ACC112 (cell line): ENCODE results near the gene ARHGEF25.
"Not testable (repeated sequence)": the region's sequence is repeated elsewhere in the genome, so short reads cannot be mapped to it uniquely, and the experiment has no call there.

Experiments used
- H2AFZ ChIP-seq: fragments of 200-600 bp; sonication (generic); one replicate; pipeline ENCODE4 v1.6.0; 2017; ENCODE audit warnings: antibody characterized with exemption, low read length; ENCODE audit not compliant: unreplicated experiment
- H3K27ac ChIP-seq: fragments of 200-600 bp; sonication (generic); 2 replicates; pipeline ENCODE4 v1.5.1; 2014; ENCODE audit warnings: low read depth, mild to moderate bottlenecking, antibody characterized with exemption, low read length, moderate library complexity
- H3K27me3 ChIP-seq: fragments of 200-600 bp; sonication (generic); 2 replicates; pipeline ENCODE4 v1.6.1; 2014; ENCODE audit warnings: mild to moderate bottlenecking, antibody characterized with exemption, low read length, moderate library complexity, mixed read lengths; ENCODE audit not compliant: insufficient read depth
- H3K36me3 ChIP-seq: fragments of 200-600 bp; sonication (generic); 2 replicates; pipeline ENCODE4 v1.6.1; 2016; ENCODE audit warnings: mild to moderate bottlenecking, antibody characterized with exemption, low read length, moderate library complexity, mixed read lengths; ENCODE audit not compliant: insufficient read depth
- H3K4me1 ChIP-seq: fragments of 200-600 bp; sonication (generic); one replicate; pipeline ENCODE4 v1.6.1; 2016; ENCODE audit warnings: low read length, mixed read lengths; ENCODE audit not compliant: insufficient read depth, unreplicated experiment, control insufficient read depth
- H3K4me3 ChIP-seq: fragments of 200-600 bp; sonication (generic); 2 replicates; pipeline ENCODE4 v1.5.1; 2014; ENCODE audit warnings: mild to moderate bottlenecking, low read depth, low read length
- H3K79me2 ChIP-seq: fragments of 200-600 bp; sonication (generic); one replicate; pipeline ENCODE4 v1.6.0; 2016; ENCODE audit warnings: low read length; ENCODE audit not compliant: control insufficient read depth, unreplicated experiment, insufficient read depth

ARHGEF25 gene

DNA sequence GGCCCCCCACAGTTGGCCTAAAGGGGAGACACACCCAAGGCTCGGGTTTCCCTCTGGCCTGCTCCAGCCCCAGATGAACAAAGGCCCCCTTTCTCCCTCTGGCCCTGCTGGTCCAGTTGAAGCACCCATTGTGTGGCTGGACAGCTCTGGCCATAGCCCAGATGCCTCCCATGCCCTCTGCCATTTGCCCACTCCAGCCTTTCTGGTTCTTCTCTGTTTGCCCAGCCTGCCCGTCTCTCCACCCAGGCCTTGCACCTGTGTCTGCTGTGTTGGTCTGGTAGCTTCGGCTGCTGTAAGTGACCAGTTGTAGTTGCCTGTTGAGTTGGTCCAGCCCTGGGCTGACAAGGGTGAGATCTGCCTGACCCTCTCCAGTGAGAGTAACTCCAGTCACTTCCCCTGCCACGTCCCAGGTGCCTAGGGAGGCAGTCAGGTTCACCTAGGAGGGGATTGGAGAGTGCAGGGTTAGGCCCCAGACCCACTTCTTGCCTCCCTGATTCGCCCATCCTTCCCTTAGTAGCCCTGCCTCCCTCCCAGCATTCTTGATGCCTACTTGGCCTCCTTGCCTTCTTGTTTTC, 18.7 kb downstream of the ARHGEF25 start:
- H3K79me2 ChIP-seq: no peaks in the 10 kb centered on the region
- no peak overlapping the region for H3K27ac ChIP-seq
- H3K36me3 ChIP-seq: no peaks in the 10 kb centered on the region
- peaks cover 4% of the 10 kb centered on the region for H3K4me1 ChIP-seq
- 0 out of 2 replicates have a peak, but pooled peaks cover 3% of the 10 kb centered on the region for H3K27me3 ChIP-seq
- H3K4me3 ChIP-seq: no peak overlapping the region
- H2AFZ ChIP-seq: no peak overlapping the region

DNA sequence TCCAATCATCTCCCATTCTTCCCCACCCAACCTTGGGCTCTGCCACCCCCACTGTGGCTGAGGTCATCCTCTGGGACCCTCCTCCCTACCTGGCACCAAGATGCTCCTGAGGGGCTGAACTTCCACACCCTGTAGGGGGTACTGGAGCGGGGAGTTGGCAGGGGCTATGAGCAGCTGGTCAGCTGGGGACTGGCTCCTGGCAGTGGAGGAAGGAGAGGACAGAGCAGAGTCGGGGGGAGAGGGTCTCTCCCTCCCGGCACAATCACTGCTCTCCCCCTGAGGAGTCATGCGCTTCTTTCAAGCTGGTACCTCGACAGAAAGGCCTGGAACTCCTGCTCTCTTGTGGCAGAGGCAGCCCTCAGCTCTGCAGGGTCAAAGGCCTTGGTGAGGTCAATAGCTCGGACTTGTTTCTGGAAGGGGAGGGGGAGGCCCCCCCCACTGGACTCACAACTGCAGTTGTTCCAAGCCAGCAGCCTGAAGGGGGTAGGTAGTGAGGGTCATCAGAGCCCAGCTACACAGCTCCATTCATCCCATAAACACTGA, 19.7 kb downstream of the ARHGEF25 start:
- H3K27ac ChIP-seq: no peak overlapping the region
- peaks cover 4% of the 10 kb centered on the region for H3K4me1 ChIP-seq
- H2AFZ ChIP-seq: no peak overlapping the region
- no peaks in the 10 kb centered on the region for H3K36me3 ChIP-seq
- H3K79me2 ChIP-seq: no peaks in the 10 kb centered on the region
- 0 out of 2 replicates have a peak, but pooled peaks cover 3% of the 10 kb centered on the region for H3K27me3 ChIP-seq
- H3K4me3 ChIP-seq: no peak overlapping the region

DNA sequence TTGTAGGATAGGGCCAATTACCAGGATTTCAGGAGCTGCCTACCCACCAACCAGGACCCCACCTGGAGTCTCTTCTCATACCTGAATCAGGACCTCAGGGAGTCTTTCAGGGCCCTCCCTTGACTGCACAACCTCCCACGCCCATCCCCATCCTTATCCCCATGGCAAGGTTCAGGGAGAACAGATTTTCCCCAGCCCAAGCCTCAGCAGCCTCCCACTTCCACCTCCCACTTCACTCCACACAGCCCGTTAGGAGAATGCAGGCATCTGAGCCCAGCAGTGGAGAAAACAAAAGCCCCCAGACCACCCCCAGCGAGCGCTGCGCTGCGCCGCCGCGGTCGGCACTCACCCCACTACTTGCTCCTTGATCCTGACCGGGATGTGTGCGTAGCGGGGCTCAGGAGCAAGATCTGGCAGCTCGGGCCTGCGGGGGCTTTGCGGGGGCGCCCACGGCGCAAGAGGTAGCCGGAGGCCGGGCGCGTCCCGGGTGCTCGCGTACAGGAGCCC, 20.4 kb downstream of the ARHGEF25 start:
- H3K4me3 ChIP-seq: peak overlapping the region; percentile 92
- no peak overlapping the region for H2AFZ ChIP-seq
- H3K36me3 ChIP-seq: no peaks in the 10 kb centered on the region
- peaks cover 4% of the 10 kb centered on the region for H3K4me1 ChIP-seq
- H3K79me2 ChIP-seq: no peaks in the 10 kb centered on the region
- no peak overlapping the region for H3K27ac ChIP-seq
- 0 out of 2 replicates have a peak, but pooled peaks cover 3% of the 10 kb centered on the region for H3K27me3 ChIP-seq

DNA sequence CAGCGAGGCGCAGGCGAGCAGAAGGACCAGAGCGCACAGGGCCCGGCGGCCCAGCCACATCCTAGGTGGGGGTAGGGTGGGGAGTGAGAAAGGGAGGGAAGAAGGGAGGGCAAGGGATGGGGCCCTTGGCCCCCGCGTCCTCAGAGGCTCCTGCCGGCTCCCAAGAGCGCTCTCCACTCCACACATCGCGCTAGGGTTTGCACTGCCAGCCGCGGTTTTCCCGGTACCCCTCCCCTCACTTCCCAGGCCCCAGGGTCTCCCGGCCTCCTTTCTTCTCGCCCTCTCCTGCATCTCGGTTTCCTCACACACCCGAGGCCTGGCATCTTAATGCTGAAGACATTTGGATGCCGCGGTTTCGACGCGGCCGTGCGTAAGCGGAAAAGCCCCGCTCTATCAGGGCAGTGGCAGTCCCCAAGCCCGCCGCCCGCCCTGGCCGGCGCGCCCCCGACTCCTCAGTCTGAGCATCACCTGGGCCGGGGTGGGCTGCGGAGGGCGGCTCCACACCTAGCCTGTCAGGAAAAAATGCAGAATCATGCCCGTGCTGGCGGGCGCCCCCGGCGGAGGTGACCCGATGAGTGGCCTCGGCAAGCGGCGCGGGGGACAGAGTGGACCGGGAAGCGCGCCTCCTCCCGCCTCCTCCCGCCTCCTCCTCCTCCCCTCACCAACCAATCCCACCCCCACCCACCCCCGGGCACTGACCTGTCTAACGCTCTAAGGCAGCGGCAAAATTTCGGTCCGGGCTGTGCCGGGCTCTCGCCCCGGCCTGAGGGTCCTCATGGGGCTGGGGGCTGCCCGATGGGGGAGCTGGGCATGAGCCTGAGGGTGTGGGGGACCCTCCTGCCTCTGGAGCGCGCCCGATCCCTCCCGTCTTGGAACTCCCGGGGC, 21.1 kb downstream of the ARHGEF25 start:
- H2AFZ ChIP-seq: peak overlapping the region; percentile 92

DNA sequence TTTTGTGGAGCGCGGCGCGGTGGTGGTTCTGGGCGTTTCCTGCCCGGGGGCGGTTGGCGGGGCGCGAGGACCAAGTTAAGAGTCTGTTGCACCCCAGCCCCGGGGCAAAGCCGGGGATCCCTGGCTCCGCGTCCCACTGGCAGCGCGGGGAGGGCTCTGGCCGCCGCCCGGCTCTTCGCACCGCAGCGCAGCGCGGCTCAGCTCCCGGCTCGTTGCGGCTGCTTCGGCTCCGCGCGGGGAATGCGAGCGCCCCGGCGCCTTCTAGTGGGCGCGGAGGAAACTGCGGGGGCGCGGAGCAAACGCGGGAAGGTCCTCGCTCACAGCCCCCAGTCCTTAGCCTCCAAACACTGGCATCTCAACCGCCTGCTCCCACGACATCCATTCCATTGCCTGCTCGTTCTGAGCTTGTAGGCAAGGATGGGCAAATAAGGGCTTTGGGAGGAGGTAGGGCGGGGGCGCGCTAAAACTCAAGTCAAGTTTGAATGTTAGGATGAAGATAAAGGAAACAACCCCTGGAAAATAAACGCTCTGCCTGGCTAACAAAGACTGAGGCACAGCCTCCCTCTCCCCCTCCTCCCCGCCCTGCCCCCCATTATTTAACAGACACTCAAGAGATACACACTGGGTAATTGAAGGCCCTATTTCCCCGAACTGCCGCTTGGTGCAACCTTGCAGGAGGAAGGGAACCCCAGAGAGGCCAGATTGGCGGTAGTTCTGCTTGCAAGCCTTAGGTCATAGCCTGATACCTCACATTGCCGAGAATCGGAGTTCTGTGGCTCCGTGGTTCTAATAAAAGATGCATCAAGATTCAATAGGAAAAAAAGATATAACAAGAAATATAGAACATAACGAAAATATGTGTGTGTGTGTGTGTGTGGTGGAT, 22.0 kb downstream of the ARHGEF25 start, which contains the start of gene B4GALNT1:
Gene B4GALNT1 (minus strand): TSS at position 244 of the 883 bp plus-strand sequence. CDS start 1,069 bp downstream, outside the sequence.
- Histone ChIP-seq H3K79me2 (no peaks in the 10 kb centered on the region), H3K36me3 (no peaks in the 10 kb centered on the region), H3K27ac (no peak within 1 kb of the TSS), H3K4me3 (peak within 1 kb of the TSS; percentile 92), H2AFZ (peak within 1 kb of the TSS; percentile 92), H3K27me3 (0 out of 2 replicates have a peak, but pooled peaks cover 3% of the 10 kb centered on the region), H3K4me1 (peaks cover 4% of the 10 kb centered on the region)

More for the DNA sequence above, 21.1 kb downstream of the ARHGEF25 start:
- H3K4me1 ChIP-seq: peaks cover 4% of the 10 kb centered on the region
- no peaks in the 10 kb centered on the region for H3K36me3 ChIP-seq
- H3K4me3 ChIP-seq: peak overlapping the region; percentile 92
- H3K27me3 ChIP-seq: 0 out of 2 replicates have a peak, but pooled peaks cover 3% of the 10 kb centered on the region
- H3K27ac ChIP-seq: no peak overlapping the region
- no peaks in the 10 kb centered on the region for H3K79me2 ChIP-seq

DNA sequence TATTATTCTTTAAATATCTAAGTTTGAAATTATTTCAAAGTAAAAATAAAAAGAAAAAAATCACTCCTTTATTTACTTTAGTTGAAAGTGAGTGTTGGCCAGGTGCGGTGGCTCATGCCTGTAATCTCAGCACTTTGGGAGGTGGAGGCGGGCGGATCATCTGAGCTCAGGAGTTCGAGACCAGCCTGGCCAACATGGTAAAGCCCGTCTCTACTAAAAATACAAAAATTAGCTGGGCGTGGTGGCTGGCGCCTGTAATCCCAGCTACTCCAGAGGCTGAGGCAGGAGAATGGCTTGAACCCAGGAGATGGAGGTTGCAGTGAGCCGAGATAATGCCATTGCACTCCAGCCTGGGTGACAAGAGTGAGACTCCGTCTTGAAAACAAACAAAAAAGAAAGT, 25.5 kb downstream of the ARHGEF25 start:
- not testable (repeated sequence) for H3K4me1 ChIP-seq, H3K27ac ChIP-seq, H3K4me3 ChIP-seq, H3K79me2 ChIP-seq, H2AFZ ChIP-seq, H3K36me3 ChIP-seq
- peaks cover 33% of the 10 kb centered on the region for H3K27me3 ChIP-seq

DNA sequence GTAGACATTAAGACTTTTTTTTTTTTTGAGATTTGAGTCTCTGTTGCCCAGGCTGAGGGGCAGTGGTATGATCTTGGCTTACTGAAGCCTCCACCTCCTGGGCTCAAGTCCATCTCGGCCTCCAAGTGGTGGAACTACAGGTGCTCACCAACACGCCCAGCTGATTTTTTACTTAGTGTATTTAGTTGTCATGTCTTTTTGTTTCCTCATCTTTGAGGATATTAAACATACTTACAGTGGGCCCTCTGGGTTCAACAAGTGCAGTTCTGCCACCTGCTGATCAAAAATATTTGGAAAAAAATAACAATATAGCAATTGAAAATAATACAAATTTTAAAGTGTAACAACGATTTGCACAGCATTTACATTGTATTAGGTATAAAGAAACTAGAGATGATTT, 26.1 kb downstream of the ARHGEF25 start:
- H3K36me3 ChIP-seq: no peaks in the 10 kb centered on the region
- H2AFZ ChIP-seq: no peak overlapping the region
- H3K27ac ChIP-seq: no peak overlapping the region
- no peak overlapping the region for H3K4me3 ChIP-seq
- no peaks in the 10 kb centered on the region for H3K79me2 ChIP-seq
- H3K4me1 ChIP-seq: peaks cover 4% of the 10 kb centered on the region
- H3K27me3 ChIP-seq: peaks cover 39% of the 10 kb centered on the region

DNA sequence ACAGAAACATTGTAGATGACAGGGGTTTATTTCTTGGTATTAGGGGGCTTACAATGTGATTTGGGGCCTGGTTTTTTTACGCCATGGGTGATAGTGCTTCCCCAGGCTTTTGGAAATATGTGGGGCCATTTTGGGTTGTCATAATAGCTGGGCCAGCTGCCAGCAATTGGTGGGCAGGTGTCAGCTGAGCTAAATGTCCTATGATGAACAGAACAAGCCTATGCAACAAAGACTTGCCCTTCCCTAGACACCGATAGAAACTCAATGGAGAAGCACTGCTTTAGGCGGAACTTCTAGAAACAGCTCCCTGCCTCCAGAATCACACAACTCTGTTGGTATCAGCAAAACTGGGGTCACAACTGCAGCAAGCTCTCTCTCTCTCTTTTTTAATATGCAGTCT, 26.9 kb downstream of the ARHGEF25 start:
- Histone ChIP-seq H3K36me3 (no peaks in the 10 kb centered on the region), H3K4me1 (peaks cover 4% of the 10 kb centered on the region), H3K79me2 (no peaks in the 10 kb centered on the region), H2AFZ (no peak overlapping the region), H3K27me3 (peaks cover 42% of the 10 kb centered on the region), H3K27ac (no peak overlapping the region), H3K4me3 (no peak overlapping the region)

DNA sequence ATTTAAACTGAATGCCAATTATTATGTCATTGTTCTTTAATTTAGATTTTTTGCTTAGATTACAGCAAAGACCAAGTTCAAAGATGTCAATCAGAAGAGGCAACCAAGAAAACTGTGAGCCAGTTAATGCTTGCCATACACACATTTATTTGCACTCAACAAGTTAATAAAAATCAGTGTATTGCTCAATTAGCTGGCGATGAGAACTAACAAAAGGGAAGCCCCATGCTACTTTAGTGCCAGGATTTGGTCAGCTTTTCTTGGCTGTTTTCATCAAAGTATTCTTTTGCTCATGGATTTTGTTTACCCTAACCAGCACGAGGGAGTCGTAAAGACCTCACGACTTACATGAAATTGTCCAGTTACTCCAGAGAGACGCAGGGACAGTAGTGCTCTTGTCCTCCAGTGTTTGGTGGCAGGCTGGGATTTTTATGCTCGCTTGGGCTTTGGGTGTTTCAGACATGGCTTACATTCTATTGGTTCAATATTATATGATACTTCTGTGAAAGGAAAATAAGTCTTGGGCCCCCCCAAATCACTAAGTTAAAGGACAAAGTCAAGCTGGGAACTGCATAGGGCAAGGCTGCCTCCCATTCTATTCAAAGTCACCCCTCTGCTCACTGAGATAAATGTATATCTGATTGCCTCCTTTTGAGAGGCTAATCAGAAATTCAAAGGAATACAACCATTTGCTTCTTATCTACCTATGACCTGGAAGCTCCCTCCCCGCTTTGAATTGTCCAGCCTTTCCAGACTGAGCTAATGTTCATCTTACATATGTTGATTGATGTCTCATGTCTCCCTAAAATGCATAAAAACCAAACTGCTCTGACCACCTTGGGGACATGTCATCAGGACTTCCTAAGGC, 29.2 kb downstream of the ARHGEF25 start:
- Histone ChIP-seq H3K4me3 (no peak overlapping the region), H3K27ac (no peak overlapping the region), H3K4me1 (no peaks in the 10 kb centered on the region), H3K36me3 (no peaks in the 10 kb centered on the region), H2AFZ (no peak overlapping the region), H3K27me3 (peaks cover 39% of the 10 kb centered on the region), H3K79me2 (no peaks in the 10 kb centered on the region)
